ENCODE data around the gene TMEM117.

TMEM117 gene

GRCh38 chr12:44154128-44154527 is 318.2 kb downstream of the TMEM117 start:
- no peak for TF ChIP-seq ZNF70 (CRISPR knock-in tag; IDR thresholded peaks at IDR 0.05)
- no peak for TF ChIP-seq ISL1 (CRISPR knock-in tag; IDR thresholded peaks at IDR 0.05)
- no peak for TF ChIP-seq PATZ1 (CRISPR knock-in tag; IDR thresholded peaks at IDR 0.05; ENCODE audit: borderline replicate concordance)
- no peak for TF ChIP-seq ZNF565 (CRISPR knock-in tag; conservative IDR thresholded peaks at IDR 0.05; ENCODE audit: low read depth)
- TF ChIP-seq POU6F1 (CRISPR knock-in tag; IDR thresholded peaks at IDR 0.05; ENCODE audit: borderline replicate concordance, low read depth), result no peak
- no peak for TF ChIP-seq ZNF8 (CRISPR knock-in tag; IDR thresholded peaks at IDR 0.05)
- TF ChIP-seq RARB (CRISPR knock-in tag; IDR thresholded peaks at IDR 0.05), result no peak
- no peak for TF ChIP-seq PPARA (CRISPR knock-in tag; IDR thresholded peaks at IDR 0.05; ENCODE audit: borderline replicate concordance)
- no peak for TF ChIP-seq TCF4 (CRISPR knock-in tag; IDR thresholded peaks at IDR 0.05; ENCODE audit: borderline replicate concordance)
- no peak for TF ChIP-seq GLIS3 (CRISPR knock-in tag; IDR thresholded peaks at IDR 0.05)
- no peak for TF ChIP-seq ZFP30 (CRISPR knock-in tag; IDR thresholded peaks at IDR 0.05)
- no peak for TF ChIP-seq ZC3H10 (CRISPR knock-in tag; IDR thresholded peaks at IDR 0.05)
- TF ChIP-seq SNAI2 (CRISPR knock-in tag; IDR thresholded peaks at IDR 0.05), result no peak
- TF ChIP-seq TOX (CRISPR knock-in tag; IDR thresholded peaks at IDR 0.05; ENCODE audit: borderline replicate concordance), result no peak
- TF ChIP-seq CSRNP3 (CRISPR knock-in tag; IDR thresholded peaks at IDR 0.05), result no peak
- TF ChIP-seq ESRRG (CRISPR knock-in tag; IDR thresholded peaks at IDR 0.05), result no peak
- no peak for TF ChIP-seq CREB5 (CRISPR knock-in tag; IDR thresholded peaks at IDR 0.05; ENCODE audit: low read depth)
- no peak for TF ChIP-seq ARNTL (CRISPR knock-in tag; IDR thresholded peaks at IDR 0.05; ENCODE audit: borderline replicate concordance, low read depth)
- TF ChIP-seq CSDC2 (CRISPR knock-in tag; IDR thresholded peaks at IDR 0.05), result no peak
- ATAC-seq, result no peak

GRCh38 chr12:44155358-44155757 is 319.5 kb downstream of the TMEM117 start:
- no peak for ATAC-seq

GRCh38 chr12:44157359-44157758 is 321.5 kb downstream of the TMEM117 start:
- no peak for ATAC-seq
- TF ChIP-seq CREB5 (CRISPR knock-in tag; IDR thresholded peaks at IDR 0.05; ENCODE audit: low read depth) (no peak), ZFP30 (CRISPR knock-in tag; IDR thresholded peaks at IDR 0.05) (no peak), OSR1 (CRISPR knock-in tag; IDR thresholded peaks at IDR 0.05) (no peak), POU6F1 (CRISPR knock-in tag; IDR thresholded peaks at IDR 0.05; ENCODE audit: borderline replicate concordance, low read depth) (no peak), TCF4 (CRISPR knock-in tag; IDR thresholded peaks at IDR 0.05; ENCODE audit: borderline replicate concordance) (no peak), CSRNP3 (CRISPR knock-in tag; IDR thresholded peaks at IDR 0.05) (no peak), ESRRG (CRISPR knock-in tag; IDR thresholded peaks at IDR 0.05) (no peak), GLIS3 (CRISPR knock-in tag; IDR thresholded peaks at IDR 0.05) (no peak), ZNF565 (CRISPR knock-in tag; conservative IDR thresholded peaks at IDR 0.05; ENCODE audit: low read depth) (no peak), RARB (CRISPR knock-in tag; IDR thresholded peaks at IDR 0.05) (no peak), ZC3H10 (CRISPR knock-in tag; IDR thresholded peaks at IDR 0.05) (no peak), ZNF70 (CRISPR knock-in tag; IDR thresholded peaks at IDR 0.05) (no peak), CSDC2 (CRISPR knock-in tag; IDR thresholded peaks at IDR 0.05) (no peak), ZNF8 (CRISPR knock-in tag; IDR thresholded peaks at IDR 0.05) (no peak), PPARA (CRISPR knock-in tag; IDR thresholded peaks at IDR 0.05; ENCODE audit: borderline replicate concordance) (no peak), ZFP3 (CRISPR knock-in tag; IDR thresholded peaks at IDR 0.05) (no peak), ARNTL (CRISPR knock-in tag; IDR thresholded peaks at IDR 0.05; ENCODE audit: borderline replicate concordance, low read depth) (no peak), BACH2 (CRISPR knock-in tag; IDR thresholded peaks at IDR 0.05; ENCODE audit: borderline replicate concordance) (no peak)

More at GRCh38 chr12:44155358-44155757, 319.5 kb downstream of the TMEM117 start:
- no peak for TF ChIP-seq CSRNP3 (CRISPR knock-in tag; IDR thresholded peaks at IDR 0.05)

All from SK-N-SH treated with all-trans-retinoic acid at 6 μM for 48 hours (cell line).